GM19452 (cell line): ENCODE measurements around the gene AFF1.
"Not testable (repeated sequence)": the region's sequence is repeated elsewhere in the genome, so short reads cannot be mapped to it uniquely, and the experiment has no call there.

ENCODE experiments used
- ATAC-seq: cut with Tn5 transposase; IDR thresholded peaks from one replicate; pipeline ENCODE4 v1.9.1; 2021; ENCODE audit not compliant: unreplicated experiment

The AFF1 gene

GRCh38 chr4:87053802-87054767 is 119.3 kb downstream of the AFF1 start:
- no peak for ATAC-seq

DNA sequence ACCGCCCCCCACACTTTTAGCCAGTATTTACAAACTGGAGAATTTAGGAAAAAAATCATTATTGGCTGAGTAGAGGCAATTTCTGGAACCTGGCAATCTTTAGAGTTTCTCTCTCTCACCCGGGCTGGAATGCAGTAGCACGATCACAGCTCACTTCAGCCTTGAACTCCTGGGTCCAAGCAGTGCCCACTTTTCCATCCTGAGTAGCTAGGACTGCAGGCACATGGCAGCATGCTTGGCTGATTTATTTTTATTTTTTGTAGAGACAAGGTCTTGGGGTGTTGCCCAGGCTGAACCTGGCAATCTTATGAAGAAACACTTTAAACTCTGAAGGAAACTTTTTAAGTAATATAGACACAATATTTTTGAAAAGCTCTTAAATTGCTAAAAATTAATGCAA is 120.1 kb downstream of the AFF1 start:
- ATAC-seq: no peak

DNA sequence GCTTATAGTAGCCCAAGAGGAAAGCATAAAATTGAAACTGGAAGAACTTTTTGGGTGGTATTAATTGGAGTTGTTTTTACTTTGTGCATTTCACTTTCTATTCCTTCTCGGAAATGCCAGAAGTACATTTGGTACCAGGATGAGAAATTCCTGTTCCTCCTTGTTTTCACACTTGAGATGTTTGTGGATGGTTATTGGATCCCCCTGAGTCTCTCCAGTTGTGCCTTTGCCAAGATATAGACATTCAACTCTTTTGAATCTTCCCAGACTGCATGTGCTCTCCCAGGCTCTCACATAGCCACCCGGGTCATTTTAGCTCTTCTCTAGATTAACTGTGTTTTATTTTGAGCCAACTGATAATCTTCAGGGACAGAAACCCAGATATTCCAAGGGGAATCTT is 120.5 kb downstream of the AFF1 start:
- no peak for ATAC-seq

DNA sequence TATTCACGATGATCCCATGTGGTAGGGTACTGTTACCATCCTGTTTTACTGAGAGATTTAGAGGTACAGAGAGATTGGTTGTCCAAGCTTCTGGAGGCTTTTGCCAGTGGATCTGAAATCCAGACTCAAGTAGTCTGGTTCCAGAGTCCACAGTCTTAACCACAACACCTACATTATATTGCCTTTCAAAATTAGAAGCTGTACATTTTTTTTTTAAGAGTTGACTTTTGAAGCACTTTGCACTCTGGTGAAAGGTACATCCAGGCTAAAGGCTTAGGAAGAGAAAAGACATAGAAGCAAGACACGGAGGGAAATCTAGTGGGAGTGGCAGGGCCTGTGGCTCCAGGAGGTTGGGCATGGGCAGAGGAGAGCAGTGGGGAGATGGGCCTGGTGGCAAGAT is 122.1 kb downstream of the AFF1 start:
- ATAC-seq: no peak

GRCh38 chr4:87057835-87058355 is 123.1 kb downstream of the AFF1 start:
- ATAC-seq: no peak

DNA sequence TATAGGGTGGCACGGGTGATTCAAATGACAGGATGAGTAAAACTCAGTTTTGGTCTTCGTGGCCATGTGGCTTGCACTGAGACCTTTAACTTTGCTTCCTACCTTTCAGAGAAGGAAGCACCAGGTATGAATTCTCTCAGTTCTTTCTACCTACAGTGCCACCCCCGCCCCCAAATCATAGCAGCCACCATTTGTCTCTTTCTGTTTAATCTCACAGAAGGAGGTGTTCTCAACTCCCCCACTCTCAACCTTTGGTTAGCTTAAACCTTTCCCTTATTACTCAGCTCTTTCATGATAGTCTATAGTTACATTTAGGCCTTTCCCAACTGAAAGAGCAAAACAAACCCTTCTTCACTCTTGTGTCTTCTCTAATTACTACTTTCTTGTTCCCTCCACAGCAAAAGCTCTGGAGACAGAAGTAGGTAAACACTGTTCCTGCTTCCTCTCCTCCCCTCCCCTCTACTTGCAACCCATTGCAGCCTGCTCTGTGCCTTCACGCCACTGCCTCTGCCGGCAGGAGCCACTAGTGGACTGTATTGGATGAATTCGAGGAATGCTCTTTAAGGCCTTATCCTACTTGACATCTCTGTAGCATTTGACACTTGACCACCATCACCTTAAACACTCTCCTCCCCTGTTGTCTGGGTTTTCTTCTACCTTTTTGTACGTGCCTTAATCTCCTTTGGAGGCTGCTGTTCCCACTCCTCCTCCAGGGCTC is 123.7 kb downstream of the AFF1 start:
- ATAC-seq: no peak

- no peak for ATAC-seq
These were observed 126.1 kb downstream of the AFF1 start for GRCh38 chr4:87060957-87061356.

- no peak for ATAC-seq
These were observed 130.2 kb downstream of the AFF1 start for GRCh38 chr4:87065021-87065420.

DNA sequence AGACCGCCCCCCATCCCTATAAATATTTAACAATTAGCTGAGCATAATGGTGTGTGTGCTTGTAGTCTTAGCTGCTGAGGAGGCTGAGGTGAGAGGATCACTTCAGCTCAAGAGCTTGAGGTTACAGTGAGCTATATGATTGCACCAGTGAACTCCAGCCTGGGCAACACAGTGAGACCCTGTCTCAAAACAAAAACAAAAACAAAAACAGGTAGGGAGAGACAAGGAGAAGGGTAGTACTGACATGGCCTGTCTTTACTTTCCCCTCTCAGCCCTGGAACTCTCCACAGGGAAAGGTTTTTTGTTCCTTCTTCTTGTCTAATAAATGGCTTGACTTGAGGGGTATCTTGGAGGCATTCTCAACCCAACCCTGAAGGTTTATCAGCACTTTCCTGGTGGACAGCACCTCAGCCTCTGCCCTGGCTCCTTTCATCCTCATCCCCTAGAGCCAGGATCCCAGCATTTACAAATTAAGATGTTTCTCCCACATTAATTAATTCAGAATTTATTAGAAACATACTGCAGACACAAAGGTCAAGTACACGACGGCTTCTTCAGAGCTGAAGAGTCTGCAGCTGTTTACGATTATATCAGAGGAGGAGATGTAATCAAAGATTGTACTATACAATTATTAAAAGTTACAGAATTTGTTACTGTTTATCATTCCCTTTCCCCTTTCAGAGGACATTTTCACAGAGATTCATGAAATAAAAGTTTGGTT is 131.8 kb downstream of the AFF1 start:
- ATAC-seq: no peak

DNA sequence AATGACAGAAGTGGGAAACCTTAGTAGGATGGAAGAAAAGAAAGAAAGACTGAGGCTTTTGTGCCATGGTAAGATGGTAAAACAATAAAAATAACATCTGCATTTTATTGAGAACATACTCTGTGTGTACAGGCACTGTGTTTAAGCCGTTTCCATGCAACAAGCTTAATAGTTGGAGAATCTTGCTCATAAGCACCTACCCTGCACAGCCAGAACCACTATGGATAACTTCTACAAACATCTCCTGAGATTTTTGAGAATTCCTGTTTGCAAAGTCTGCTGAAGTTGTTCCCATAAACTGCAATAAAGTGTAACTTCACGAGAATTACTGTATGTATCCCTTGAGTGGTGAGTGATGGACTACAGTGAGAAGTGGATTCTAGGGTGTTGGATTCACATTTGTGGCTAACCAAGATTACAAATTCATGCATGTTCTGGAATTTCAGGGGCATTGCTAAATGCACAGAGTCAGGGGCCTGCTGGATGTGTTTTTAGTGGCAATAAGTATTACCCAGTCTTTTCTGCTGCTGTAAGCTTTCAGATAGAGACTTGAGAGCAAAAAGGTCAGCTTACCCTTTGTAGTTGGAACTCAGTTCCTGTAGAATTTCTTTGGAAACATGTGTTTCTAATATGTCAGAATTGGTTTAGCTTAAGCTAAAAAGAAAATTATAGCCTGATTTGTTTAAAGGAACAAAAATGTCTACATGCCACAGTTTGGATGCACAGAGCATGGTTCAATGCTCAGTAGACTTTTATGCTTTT is 132.5 kb downstream of the AFF1 start:
- ATAC-seq: no peak

GRCh38 chr4:87068583-87069021 is 133.8 kb downstream of the AFF1 start:
- ATAC-seq: no peak

DNA sequence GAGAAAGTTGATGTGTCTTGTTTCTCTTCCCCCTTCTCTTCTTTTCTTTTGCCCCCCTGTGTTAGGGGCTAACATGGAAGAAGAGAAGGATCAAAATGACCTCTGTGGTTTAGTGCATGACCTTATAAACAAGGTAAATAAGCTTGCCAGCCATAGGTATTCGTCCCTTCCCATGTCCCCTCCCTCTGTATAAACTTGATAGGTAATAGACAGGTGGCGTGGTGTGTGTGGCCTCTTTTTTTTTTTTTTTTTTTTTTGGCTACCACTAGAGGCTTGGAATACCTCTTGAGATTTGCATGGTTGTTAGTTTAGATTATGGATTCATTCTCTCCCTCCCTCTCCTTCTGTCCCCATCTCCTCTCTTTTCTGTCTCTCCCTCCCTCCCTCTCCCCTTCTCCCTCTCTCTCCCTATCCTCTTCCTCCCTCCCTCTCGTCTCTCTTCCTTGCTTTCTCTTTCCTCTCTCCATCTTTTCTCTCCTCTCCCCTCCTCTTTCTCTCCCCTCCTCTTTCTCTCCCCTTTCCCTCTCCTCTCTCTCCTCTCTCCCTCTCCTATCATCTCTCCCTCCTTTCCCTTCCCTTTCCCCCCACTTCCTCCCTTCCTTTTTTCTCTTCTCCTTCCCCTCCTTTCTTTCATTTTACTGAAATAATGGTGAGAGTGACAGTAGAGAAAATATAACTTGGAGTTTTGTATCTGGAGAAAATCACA is 134.4 kb downstream of the AFF1 start:
- no peak for ATAC-seq

GRCh38 chr4:87071401-87071800 is 136.6 kb downstream of the AFF1 start:
- no peak for ATAC-seq

- not testable (repeated sequence) for ATAC-seq
These were observed 137.7 kb downstream of the AFF1 start for GRCh38 chr4:87072545-87072944.

- ATAC-seq: peak; percentile 94
These were observed 138.6 kb downstream of the AFF1 start for GRCh38 chr4:87073199-87074120.

- peak; percentile 43 for ATAC-seq
These were observed 139.3 kb downstream of the AFF1 start for GRCh38 chr4:87074121-87074488.

DNA sequence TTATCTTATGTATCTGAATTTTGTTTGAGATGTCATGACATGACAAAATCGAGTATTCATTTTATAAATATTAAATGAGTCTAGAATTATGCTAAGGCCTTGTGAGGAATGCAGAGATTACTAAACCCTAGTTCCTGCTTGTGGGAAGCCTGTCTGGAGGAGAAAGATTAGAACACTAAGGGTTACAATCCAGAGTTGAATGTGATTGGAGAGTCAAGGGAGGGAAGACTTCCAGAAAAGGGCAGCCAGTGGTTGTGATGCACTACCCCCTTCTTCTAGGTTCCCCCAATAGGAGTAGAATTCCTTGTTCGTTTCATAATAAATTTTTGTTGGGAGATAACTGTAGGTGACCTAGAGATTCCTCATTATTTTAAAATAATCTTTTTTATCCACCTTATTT is 141.1 kb downstream of the AFF1 start:
- no peak for ATAC-seq

DNA sequence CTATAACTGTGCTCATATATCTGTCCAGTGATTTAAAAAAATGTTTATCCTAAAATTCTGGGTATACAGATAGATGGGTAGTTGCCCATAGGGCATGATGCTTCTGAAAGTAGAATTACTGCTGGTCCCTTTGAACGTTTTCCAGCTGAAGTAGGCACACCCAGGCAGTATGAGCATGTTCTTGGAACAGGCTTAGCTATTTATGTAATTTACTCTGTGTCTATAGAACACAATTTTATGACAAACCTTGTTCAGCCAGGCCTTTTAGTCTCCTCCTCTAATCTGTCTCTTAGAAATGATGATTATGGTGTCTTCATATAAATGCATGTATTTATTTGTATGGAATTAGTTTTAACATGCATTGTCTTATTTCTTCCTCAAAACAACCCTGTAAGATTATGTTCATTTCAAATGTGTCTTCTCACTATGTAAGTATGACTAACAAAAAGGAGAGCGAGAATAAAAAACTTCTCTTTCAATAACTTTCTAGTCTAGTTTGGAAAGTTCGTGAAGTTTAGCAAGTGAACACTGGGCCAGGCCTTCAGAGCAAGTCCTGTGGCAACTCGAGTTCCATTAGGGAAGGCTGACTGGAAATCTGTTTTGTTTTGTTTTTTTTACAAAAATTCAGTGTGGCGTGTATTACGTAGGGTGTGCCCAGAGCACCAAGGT is 142.0 kb downstream of the AFF1 start:
- no peak for ATAC-seq
